IPS-11a (cell line): ENCODE data around the gene CHN2.

Experiments used
- H3K4me3 ChIP-seq: one replicate; pipeline ENCODE4 v1.5.1; 2013; ENCODE audit warnings: low read depth, low read length, control low read depth

CHN2 gene

GRCh38 chr7:29328811-29329210 is 134.2 kb downstream of the CHN2 start:
- H3K4me3 ChIP-seq: no peak overlapping the region

GRCh38 chr7:29329686-29330085 is 135.1 kb downstream of the CHN2 start:
- H3K4me3 ChIP-seq: no peak overlapping the region

DNA sequence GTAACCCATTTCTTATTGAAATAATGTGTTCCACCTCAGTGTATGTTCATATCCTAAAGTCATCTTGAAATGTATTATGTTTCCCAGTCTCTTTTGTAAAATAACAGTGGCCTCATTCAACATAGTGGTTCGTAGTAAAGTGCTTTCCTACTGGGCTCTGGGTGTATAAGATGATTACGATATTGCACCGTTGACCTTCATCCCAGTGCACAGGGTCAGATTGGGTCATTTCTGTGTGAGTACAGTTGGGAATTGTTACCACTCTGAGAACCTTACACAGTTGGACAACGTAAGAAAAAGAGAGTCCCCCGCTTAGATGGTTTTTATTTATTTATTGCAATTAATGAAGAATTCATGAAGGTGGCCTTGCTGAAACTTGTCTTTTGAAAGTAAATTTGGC is 135.6 kb downstream of the CHN2 start:
- H3K4me3 ChIP-seq: no peak overlapping the region

DNA sequence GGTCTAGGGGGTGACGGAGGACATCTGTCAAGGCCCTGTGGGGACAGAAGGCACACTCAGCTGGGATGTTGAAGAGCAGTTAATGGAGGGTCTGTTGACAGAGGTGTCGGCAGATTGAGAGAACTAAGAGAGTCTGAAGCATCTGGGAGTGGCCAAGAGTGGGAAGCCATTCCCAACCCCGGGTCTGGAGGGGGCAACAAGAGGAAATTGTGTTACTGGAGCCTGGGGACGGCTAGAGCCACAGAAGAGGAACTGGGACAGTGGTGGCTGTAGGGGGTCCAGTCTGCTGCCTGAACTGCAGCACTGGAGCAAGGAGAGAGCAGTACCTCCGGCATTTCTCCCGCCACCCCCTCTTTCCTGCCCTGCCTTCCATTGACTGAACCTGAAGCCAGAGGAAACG is 136.6 kb downstream of the CHN2 start:
- H3K4me3 ChIP-seq: no peak overlapping the region

DNA sequence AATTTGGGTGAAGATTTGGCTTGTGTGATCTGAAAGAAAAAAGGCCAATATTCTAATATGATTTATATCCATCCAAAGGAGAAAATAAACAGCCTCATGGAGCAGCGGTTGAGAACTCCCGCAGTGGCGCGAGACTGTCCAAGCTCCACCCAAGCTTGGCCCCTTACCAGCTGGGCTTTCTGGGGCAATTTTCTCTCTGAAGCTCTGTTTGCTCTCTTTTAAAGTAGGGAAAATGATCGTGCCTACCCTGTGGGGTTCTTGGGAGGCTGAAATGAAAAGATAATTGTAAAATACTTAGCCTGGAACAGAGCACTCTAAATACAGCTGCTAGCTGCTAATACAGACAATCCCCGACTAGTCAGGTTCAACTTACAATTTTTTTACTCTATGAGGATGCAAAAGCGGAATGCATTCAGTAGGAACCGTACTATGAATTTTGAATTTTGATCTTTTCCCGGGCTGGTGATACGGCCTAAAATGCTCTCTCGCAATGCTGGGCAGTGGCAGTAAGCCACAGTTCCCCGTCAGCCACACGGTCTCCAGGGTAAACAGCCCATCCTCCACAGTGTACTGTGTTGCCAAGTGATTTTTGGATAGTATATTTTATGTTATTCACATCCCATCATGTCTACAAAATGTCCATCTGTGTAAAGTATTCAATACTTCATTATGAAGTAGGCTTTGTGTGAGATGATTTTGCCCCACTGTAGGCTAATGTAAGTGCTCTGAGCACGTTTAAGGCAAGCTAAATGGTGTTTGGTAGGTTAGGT is 137.7 kb downstream of the CHN2 start:
- H3K4me3 ChIP-seq: no peak overlapping the region

GRCh38 chr7:29332875-29333855 is 138.6 kb downstream of the CHN2 start:
- no peak overlapping the region for H3K4me3 ChIP-seq

DNA sequence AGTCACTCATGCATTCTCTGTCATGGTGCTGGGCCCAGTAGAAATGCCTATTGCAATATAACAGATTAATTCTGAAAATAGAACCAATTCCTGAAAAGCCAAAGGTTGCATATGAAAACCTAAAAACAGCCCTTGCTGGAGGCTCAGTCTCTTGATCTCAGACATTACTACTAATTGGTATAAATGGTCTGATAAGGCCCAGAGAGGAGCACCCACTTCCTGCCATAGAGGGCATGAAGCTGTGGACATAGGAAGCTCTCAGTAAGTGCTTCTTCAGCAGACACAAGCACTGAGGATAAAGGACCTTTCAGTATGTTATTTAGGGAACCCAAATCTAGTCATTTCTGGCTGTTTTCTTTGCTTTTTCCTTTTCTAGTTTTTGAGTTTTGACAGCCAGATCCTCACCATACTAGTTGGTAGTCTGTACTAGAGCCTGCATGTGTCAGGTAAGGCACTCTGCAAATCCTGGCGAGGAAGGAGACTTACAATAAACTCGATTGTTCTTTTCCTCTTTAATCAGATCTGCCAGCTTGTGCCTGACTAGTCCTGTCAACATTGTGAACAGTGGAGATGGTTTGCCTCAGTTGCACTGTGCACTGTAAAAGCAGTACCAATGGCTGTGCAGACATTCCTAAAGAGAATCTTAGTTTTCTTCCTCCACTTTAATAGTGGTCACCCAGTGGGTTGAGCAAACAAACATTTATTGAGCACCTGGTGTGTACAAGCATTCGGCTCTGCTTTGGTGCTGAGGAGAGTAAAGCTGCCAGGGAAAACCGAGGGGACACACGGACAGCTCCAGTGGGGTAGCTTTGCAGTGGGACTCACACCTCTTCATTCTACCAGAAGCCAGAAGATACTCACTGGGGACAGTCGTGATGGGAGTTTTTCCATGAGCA is 140.9 kb downstream of the CHN2 start:
- H3K4me3 ChIP-seq: no peak overlapping the region

DNA sequence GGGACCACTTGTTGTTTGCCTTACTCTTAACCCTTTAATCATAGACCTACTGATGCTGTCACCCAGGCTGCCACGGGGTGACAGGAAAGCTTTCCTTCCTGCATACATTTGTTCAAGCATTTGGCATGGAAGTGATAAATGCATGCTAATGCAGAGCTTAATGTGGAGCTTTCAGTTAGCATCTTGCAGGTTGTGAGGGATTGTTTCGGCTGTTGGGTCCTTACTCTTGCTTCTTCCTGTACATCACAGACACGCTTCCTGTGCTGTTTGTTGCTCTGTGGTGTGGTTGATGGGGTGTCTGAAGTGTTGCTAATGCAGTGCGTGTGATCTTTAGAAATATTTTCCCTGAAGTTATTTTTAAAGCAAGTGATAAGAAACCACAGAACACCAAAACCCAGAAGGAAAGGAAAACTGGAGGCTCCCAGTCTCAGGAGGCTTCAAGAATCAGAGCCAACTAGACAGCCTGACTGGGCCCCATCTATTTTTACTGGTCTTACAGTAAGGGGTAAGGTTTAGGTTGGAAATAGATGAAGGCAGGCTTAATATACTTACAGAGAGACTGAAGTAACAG is 143.1 kb downstream of the CHN2 start:
- H3K4me3 ChIP-seq: no peak overlapping the region

DNA sequence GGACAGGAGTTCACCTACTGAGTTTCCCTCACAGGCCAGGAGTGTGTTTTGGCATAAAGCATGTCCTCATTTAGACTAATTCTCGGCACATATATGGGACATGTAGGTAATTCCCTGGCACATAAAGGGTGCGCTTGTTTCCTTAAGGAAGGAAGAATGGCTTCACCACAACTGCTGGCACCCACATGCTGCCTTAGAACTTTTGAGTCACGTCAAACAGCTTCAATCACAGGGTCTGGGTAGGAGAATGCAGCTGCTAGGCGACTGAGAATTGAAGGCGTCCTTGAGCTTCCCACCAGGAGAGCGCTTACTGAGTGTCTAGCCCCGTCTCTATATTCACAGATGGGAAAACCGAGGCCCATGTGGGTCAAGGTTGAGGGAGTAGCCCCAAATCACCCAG is 146.1 kb downstream of the CHN2 start:
- no peak overlapping the region for H3K4me3 ChIP-seq

DNA sequence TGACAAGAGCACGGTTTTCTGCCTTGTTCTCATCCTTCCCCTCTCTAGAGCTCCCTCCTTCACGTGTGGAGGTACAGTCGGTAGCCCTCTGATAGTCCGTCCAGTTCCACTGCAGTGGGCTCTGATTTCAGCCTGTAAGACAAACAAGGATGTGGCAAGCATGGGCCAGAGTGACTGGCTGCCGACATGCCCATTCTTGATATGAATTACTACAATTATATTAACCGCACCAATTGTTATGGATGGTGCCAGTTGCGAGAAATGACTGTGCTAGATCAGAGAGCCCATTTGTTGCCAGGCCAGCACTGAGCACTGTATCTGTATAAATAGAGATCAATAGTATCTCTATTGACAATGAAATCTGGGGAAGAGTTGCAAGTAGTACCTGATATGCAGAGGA is 146.6 kb downstream of the CHN2 start:
- H3K4me3 ChIP-seq: no peak overlapping the region

DNA sequence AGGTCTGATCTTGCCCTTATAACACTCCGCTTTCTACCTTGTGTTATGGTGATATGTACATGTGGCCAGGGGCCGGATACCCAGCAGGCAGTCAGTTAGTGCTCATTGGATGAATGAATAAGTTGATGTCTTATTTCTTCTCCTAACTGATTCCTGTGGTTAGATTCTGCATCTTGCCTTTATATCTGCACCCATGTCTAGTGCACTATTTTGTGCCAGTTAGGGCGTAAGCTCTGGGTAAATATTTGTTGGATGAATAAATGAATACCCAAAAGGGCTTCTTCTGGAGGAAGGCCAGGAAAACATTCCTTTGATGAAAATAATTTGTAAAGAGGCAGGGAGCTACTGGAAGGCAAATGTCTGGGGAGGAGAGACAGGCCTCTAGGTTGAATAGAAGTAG is 148.2 kb downstream of the CHN2 start:
- H3K4me3 ChIP-seq: no peak overlapping the region

GRCh38 chr7:29343399-29343798 is 148.8 kb downstream of the CHN2 start:
- H3K4me3 ChIP-seq: no peak overlapping the region

GRCh38 chr7:29344334-29344978 is 149.9 kb downstream of the CHN2 start:
- H3K4me3 ChIP-seq: no peak overlapping the region

DNA sequence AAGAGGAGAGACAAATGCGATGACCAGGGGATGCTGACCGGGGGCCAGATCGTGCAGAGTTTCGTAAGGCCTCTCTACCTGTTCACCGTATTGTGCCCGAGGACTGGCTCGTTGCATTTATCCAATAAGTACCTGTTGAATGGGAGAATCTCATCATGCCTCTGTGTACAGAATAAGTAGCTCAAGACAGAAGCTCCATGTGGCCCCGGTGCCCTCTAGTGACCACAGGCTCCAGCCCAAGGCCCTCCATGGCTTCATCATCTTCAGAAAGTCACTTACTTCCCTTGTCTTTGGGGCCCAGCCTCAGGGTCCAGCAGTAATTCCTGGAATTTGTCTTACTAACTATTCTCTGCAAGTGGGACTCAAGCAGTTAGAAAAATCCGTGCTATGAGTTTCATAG is 151.0 kb downstream of the CHN2 start:
- no peak overlapping the region for H3K4me3 ChIP-seq

- no peak overlapping the region for H3K4me3 ChIP-seq
These were observed 151.8 kb downstream of the CHN2 start for GRCh38 chr7:29346231-29346978.

DNA sequence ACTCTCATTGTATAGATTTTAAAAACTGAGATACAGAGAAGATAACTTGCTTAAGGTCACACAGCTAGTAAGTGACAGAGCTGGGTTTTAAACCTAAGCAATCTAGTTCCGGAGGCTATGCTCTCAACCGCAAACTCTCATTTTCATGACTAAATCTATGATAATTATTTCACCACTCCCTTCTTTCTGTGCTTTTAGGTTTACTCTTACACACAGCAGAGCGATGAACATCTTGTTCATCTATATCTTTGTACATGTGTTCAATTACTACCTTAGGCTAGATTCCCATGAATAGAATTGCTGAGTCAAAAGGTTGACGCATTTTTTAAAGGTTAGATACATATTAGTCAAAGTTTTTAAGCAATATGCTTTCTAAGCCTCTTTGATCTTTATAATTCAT is 154.8 kb downstream of the CHN2 start:
- H3K4me3 ChIP-seq: no peak overlapping the region

DNA sequence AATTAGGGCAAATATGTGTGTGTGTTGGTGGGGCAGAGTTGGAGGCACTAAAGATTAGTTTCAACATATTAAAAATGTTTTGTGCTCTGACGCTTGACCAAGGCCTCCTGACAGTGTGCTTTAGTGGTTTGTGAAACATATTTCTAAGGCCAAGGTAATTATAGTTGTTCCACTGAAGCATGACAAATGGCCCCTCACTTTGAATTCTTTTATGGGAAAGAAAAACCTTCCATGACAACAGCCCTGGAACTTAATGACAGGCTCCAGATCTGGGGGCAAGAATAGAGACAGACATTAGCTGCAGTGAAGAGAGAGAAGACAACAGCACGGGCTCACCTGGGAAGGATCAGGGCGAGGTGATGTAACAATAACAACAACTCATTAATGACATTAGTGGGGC is 155.8 kb downstream of the CHN2 start:
- no peak overlapping the region for H3K4me3 ChIP-seq

DNA sequence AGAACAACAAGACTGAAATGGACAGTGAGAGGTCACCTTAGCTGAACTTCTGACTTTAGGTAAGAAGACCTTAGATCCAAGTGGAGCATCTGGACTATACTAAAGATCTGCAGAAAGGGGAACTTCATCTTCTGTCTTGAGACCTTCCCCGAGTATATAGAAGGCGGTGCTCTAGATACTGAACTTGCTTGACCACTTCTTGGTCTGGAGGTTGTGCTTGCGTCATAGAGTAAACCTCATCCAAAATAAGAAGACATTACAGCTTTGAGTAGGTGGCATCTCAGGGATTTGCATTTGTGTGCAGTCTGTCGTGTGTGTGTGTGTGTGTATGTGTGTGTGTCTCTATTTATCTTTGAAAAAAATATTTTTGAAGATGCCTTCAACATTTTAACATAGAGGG is 157.5 kb downstream of the CHN2 start:
- no peak overlapping the region for H3K4me3 ChIP-seq

DNA sequence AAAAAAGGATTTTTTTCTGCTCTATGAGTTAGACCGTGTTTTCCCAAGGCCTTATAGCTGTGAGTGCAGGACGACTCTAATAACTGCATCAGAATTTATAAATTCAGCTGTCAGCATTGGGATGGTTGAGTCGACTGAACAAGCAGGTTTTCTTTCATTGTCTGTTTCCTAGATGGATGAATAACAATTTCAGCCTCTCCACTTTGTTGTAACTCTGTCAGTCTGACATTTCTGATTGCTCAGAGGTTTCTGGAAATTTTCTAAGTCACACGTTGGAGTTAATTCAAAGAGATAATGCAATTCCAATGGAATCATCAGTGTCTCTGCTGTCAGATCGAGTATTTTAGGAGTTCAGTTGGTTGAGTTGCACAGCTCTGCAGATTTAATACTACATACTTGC is 159.2 kb downstream of the CHN2 start:
- no peak overlapping the region for H3K4me3 ChIP-seq

DNA sequence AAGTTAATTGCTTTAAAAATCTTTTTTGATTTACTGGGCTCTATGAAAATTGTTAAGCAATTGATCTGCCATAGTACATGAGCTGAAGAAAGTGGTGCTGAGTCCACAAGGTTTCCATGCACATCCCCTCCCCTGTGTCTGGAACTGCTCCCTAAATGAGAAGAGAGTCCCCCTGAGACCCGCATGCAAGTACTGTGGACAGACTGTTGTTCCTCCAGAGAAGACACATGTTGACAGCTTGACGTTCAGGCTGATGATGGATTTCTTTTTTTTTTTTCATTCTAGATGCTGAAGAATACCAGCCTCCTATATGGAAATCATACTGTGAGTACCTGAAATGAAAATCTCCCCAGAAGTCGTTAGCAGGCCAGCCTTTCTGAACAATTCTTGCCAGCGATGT is 159.8 kb downstream of the CHN2 start:
- no peak overlapping the region for H3K4me3 ChIP-seq
